Retinal pigment epithelial cell (primary cell): Measurements from ENCODE around the gene NEMF.

Experiments used
- DNase-seq: peaks from one replicate; pipeline ENCODE4 v3.0.0-alpha.2; 2010; ENCODE audit warnings: low read depth
- H3K4me3 ChIP-seq: 2 replicates; pipeline ENCODE4 v1.5.1; 2011; ENCODE audit warnings: mild to moderate bottlenecking, low read length, control low read depth, moderate library complexity
- TF ChIP-seq, protein P1 (sequence below): conservative IDR thresholded peaks from 2 replicates; pipeline ENCODE4 v1.5.1; 2011; ENCODE audit warnings: low read depth, low read length, control low read depth, inconsistent platforms

Gene NEMF

DNA sequence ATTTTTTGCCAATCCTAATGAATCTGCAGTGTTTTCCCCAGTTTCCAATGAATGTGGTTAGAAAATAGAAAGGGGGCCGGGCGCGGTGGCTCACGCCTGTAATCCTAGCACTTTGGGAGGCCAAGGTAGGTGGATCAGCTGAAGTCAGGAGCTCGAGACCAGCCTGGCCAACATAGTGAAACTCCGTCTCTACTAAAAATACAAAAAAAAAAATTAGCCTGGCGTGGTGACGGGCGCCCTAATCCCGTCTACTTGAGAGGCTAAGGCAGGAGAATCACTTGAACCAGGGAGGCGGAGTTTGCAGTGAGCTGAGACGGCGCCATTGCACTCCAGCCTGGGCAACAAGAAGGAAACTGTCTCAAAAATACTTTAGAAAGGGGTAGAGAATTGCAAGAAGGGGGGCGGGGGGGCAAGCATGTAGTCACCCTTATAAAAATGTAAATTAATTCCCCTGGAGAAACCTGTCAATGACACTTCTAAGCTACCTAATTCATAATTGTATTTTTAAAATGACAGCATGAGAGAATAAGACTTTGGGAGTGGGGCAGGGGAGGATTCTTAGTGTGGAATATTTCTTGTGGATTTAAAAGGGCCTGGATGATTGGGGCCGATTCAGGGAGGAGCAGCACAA is 82.9 kb downstream of the NEMF start:
- DNase-seq, result no peak
- peak overlapping the region; percentile 96 for H3K4me3 ChIP-seq
- TF ChIP-seq, protein P1, sequence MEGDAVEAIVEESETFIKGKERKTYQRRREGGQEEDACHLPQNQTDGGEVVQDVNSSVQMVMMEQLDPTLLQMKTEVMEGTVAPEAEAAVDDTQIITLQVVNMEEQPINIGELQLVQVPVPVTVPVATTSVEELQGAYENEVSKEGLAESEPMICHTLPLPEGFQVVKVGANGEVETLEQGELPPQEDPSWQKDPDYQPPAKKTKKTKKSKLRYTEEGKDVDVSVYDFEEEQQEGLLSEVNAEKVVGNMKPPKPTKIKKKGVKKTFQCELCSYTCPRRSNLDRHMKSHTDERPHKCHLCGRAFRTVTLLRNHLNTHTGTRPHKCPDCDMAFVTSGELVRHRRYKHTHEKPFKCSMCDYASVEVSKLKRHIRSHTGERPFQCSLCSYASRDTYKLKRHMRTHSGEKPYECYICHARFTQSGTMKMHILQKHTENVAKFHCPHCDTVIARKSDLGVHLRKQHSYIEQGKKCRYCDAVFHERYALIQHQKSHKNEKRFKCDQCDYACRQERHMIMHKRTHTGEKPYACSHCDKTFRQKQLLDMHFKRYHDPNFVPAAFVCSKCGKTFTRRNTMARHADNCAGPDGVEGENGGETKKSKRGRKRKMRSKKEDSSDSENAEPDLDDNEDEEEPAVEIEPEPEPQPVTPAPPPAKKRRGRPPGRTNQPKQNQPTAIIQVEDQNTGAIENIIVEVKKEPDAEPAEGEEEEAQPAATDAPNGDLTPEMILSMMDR, result no peak

- H3K4me3 ChIP-seq, result peak overlapping the region; percentile 96
- TF ChIP-seq, protein P1, result no peak
- DNase-seq, result no peak
Measured at GRCh38 chr14:49769171-49769570, 83.4 kb downstream of the NEMF start.

DNA sequence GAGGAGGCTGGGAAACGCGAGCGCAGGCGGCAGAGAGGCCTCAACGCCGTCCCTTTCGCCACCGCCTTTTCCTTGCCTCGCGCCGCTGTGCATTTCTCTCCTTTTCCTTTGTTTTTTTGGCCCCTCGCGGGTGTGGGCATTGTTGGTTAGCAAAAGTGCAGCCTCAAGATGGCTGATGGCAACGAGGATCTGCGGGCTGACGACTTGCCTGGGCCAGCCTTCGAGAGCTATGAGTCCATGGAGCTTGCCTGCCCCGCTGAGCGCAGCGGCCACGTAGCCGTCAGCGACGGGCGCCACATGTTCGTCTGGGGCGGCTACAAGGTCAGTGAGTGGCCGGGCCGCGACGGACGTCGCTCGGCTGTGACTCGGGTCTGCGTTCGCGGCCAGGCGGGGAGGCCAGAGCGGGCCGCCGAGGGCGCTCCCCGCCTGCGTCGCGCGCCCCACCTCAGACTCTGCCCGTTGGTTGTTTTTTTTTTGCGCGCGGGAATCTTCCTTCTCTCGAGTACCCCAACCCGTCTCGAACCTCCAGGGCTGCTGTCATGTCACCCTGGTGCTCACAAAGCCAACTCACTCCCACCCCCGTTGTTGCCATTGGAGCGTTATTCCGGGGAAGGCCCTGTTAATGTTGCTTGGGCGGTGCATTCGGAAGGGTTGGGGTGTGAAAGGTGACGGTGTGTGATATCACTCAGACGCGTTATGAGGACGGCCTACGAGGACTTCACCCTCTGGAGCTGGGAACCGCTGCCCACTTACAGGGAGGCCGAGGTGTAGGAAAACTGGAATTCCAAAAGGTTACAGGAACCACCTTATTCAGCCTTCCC is 84.1 kb downstream of the NEMF start:
- TF ChIP-seq, protein P1, result no peak
- peak overlapping the region; percentile 96 for H3K4me3 ChIP-seq
- DNase-seq, result no peak

DNA sequence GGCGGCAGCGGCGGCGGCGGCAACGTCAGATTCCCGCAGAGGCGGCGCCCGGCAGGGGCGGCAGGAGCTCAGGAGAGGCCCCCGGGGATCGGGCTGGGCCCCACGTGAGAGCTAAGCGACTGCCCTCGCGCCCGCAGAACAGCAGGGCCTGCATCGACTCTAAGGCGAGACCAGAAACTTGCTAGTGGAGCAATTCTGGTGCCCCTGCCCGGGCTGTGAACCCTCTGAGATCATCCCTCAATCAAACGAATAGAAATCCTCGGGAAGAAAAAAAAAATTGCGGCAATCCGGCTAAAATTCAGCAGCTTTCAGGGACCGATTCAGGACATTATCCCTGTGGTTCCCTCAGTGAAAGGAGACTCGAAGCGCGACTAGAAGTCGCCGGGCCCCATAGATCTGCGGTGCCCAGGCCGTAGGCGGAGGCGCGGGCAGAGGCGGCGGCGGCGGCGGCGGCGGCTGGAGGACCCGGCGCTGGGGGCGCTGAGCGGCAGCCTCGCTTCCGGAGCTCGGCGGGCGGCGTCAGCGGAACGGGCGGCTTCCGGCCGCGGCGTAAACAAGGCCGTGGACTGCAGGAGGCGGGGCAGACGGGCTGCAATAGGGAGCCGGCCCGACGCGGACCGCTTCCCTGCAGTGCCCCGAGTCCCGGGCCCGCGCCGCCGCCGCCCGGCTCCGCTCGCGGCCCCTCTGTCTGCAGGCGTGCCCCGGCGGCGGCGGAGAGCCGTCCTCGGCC is 84.9 kb downstream of the NEMF start, which contains the start of gene KLHDC2:
KLHDC2 (plus strand) TSS at position 583 of the 730 bp plus-strand sequence. CDS start 316 bp downstream, outside the sequence.
- no peak for DNase-seq
- peak within 1 kb of the TSS; percentile 96 for H3K4me3 ChIP-seq
- TF ChIP-seq, protein P1, result no peak

DNA sequence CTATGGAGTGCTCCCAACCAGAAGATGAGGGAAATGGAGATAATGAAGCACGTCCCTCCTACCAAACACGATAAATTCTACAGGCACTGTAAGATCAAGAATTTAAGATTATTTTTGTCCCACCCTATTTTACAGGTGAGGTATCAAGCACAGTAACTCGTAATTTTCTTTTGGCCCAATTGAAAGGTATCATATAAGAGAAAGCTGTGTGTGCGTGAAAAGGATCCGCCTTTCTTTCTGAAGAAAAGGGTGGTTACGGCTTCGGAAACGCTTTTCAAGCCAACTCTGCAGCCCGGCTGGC is 85.4 kb downstream of the NEMF start:
- H3K4me3 ChIP-seq, result peak overlapping the region; percentile 51
- no peak for DNase-seq
- TF ChIP-seq, protein P1, result no peak

DNA sequence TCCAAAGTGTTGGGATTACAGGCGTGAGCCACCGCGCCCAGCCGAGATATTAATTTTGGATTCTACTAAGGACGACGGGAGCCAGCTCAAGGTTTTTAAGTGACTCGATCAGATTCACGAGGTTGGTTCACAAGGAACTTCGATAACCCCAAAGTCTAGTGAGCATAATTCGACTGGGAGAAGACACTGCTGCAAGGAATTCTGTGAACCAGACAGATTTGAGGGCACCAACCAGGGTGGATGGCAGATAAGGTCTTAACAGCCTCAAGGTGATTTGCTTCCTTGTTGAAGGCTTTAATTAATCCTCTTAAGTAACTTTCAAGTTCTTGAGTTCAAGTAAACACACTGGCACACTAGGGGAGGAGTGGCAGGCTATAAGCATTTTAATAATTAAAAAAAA is 85.7 kb downstream of the NEMF start:
- TF ChIP-seq, protein P1, result no peak
- H3K4me3 ChIP-seq, result peak overlapping the region; percentile 51
- DNase-seq, result no peak
